ENCODE results near the gene CHRDL2. TPM values are rescaled to one million over a fixed set of nuclear protein-coding genes. Genes with fewer than 3 reads are reported as not detected.

CHRDL2 gene
- total RNA-seq, 4 donors from 2014 or later: 0.20 TPM; not detected in 3

DNA sequence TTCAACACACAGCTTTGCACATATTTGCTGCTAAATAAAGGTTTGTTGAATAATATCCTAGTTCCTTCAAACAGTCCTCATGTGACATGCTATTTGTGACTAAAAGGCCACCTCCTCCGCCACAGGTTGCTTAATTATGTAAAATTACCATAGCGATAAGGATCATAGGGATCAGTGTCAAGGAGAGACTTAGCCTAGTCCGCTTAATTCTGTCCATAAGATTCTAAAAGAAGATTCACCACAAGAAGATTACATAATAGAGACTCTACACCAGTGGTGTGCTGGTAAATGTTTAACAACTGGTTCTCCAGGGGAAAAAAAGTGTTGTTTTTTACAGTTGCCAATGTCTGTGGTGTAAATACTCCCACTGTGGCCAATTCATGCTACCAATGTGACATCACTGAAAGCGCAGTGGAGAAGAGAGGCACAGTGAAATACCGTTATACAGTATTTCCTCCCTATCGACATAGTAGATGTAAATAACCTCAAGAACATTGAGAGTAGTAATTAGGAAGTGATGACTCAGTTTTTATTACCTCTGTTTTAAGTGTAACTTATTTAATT is 4.2 kb upstream of the CHRDL2 start:
- H3K9me3 ChIP-seq: no peaks in the 10 kb centered on the region
- TF ChIP-seq POLR2A (IDR thresholded peaks at IDR 0.05): no peak
- TF ChIP-seq CTCF (IDR thresholded peaks at IDR 0.05 in 4 of 5, conservative IDR thresholded peaks at IDR 0.05 in 1 of 5): no peak
- no peak overlapping the region for H3K4me3 ChIP-seq
- DNase-seq: no peak
- ATAC-seq: no peak
- no peak overlapping the region for H3K27ac ChIP-seq
- H3K4me1 ChIP-seq: peaks cover 3 to 4% of the 10 kb centered on the region in 2 donors
- no peaks in the 10 kb centered on the region for H3K36me3 ChIP-seq
- H3K27me3 ChIP-seq: peaks cover 22 to 33% (median 24%) of the 10 kb centered on the region in 3 donors
- intact Hi-C loops (cut with DNase I; ENCODE audit: low total_unique reads): no loop called here
- in situ Hi-C loops (cut with MboI; ENCODE audit: low sequenced_read_pairs in 4 of 4): loop anchor here in 2 of 4 donors (25.0 kb wide), 1 partner anchor 273 kb away; the partner anchor contains the start of gene KCNE3 (in 2 of the 2)

DNA sequence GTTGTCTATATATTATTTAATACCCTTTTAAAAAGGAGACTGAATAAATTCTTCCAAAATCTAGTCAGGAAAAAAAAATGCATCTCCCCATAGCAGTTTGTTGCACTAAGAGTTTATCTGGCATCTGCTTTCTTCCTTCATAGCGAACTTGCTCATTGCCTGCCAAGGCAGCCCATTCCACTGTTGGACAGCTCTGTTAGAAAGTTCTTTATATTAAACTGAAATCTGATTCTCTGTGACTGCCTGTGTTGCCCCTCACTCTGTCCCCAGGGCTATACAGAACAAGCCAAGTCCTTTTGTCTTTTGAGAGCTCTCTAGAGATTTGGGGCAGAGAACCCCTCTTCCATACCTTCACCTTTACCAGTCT is 3.3 kb upstream of the CHRDL2 start:
- Histone ChIP-seq H3K4me3 (no peak overlapping the region), H3K27ac (no peak overlapping the region), H3K9me3 (no peaks in the 10 kb centered on the region), H3K36me3 (no peaks in the 10 kb centered on the region), H3K4me1 (peaks cover 3 to 4% of the 10 kb centered on the region in 2 donors), H3K27me3 (peaks cover 26 to 40% (median 26%) of the 10 kb centered on the region in 3 donors)
- in situ Hi-C loops (cut with MboI; ENCODE audit: low sequenced_read_pairs in 4 of 4): loop anchor here in 2 of 4 donors (25.0 kb wide), 1 partner anchor 272 kb away; the partner anchor contains the start of gene KCNE3 (in 2 of the 2)
- ATAC-seq (no peak), DNase-seq (no peak)
- intact Hi-C loops (cut with DNase I; ENCODE audit: low total_unique reads): no loop called here
- TF ChIP-seq POLR2A (IDR thresholded peaks at IDR 0.05): no peak
- no peak for TF ChIP-seq CTCF (IDR thresholded peaks at IDR 0.05 in 4 of 5, conservative IDR thresholded peaks at IDR 0.05 in 1 of 5)

DNA sequence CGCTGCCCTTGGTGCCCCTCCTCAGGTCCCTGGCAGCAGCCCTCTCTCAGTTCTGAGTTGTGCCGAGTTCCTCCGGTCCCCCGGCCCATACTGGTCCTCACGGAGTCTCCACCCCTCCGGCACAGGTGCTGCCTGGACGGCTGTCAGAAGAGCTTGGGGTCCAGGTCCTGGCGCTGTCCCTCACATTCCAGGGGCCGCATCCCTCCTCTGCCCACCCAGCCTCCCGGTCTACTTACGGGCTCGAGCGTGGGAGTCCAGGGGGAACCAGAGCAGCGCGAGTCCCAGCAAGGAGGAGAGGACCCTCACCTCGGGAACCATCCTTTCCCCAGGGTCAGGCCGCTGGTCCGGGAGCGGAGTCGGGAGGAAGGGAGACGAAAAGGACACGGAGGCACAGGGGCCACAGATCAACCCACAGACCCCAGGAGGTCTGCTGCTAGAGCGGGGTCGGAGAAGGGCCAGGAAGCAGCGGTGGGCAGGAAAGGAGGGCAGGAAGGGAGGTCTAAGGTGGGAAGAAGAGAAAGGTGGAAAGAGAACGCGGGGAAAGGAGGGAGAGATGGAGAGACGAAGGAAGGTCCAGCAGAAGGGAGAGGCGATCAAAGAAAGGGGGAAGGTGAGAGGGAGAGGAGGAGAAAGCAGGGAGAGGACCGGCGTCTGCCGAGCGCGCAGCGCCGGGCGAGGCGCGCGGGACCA is 510 bp downstream of the CHRDL2 start:
- no peaks in the 10 kb centered on the region for H3K36me3 ChIP-seq
- TF ChIP-seq POLR2A (IDR thresholded peaks at IDR 0.05) (no peak), CTCF (IDR thresholded peaks at IDR 0.05 in 4 of 5, conservative IDR thresholded peaks at IDR 0.05 in 1 of 5) (no peak)
- ATAC-seq (no peak), DNase-seq (no peak)
- in situ Hi-C loops (cut with MboI; ENCODE audit: low sequenced_read_pairs in 4 of 4): loop anchor here in 2 of 4 donors (25.0 kb wide), 1 partner anchor 268 kb away; the partner anchor contains the start of gene KCNE3 (in 2 of the 2)
- H3K9me3 ChIP-seq: no peaks in the 10 kb centered on the region
- peaks cover 3 to 4% of the 10 kb centered on the region in 2 donors for H3K4me1 ChIP-seq
- no peak overlapping the region for H3K27ac ChIP-seq
- intact Hi-C loops (cut with DNase I; ENCODE audit: low total_unique reads): no loop called here
- H3K4me3 ChIP-seq: peak overlapping the region in 1 of 4 donors; percentile 12
- H3K27me3 ChIP-seq: peaks cover 26 to 40% (median 26%) of the 10 kb centered on the region in 3 donors

DNA sequence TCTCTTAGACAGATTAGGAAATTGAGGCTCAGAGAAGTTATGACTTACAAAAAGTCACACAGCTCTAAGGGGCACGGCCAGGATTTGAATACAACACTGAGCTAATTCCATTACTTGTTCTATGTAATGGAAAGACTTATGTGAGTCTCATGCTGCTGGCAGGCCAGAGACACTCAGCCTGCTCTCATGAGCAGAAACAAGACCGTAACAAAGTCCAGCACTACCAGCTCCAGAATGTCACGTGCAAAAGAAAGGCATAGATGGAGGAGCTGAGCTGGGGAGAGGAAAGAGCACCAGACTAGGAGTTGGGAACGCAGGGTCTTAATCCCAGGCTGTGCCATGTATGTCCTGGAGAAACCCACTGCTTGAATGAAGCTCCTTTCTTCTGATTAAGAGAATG is 1.8 kb downstream of the CHRDL2 start:
- intact Hi-C loops (cut with DNase I; ENCODE audit: low total_unique reads) (loop anchor here (5.0 to 10.0 kb wide), 3 partner anchors 47 to 277 kb away; partner anchors contain the start of gene LIPT2), in situ Hi-C loops (cut with MboI; ENCODE audit: low sequenced_read_pairs in 4 of 4) (loop anchor here in 2 of 4 donors (25.0 kb wide), 1 partner anchor 267 kb away; the partner anchor contains the start of gene KCNE3 (in 2 of the 2))
- H3K36me3 ChIP-seq: no peaks in the 10 kb centered on the region
- peaks cover 3 to 4% of the 10 kb centered on the region in 2 donors for H3K4me1 ChIP-seq
- DNase-seq: no peak
- no peaks in the 10 kb centered on the region for H3K9me3 ChIP-seq
- no peak for TF ChIP-seq POLR2A (IDR thresholded peaks at IDR 0.05)
- no peak for TF ChIP-seq CTCF (IDR thresholded peaks at IDR 0.05 in 4 of 5, conservative IDR thresholded peaks at IDR 0.05 in 1 of 5)
- H3K27me3 ChIP-seq: peaks cover 26 to 31% (median 26%) of the 10 kb centered on the region in 3 donors
- ATAC-seq: no peak
- no peak overlapping the region for H3K4me3 ChIP-seq
- no peak overlapping the region for H3K27ac ChIP-seq

All from gastrocnemius medialis (tissue), 4 donors.